Sigmoid colon (tissue), 4 donors: ENCODE data around the gene RELA.

Source experiments
- EP300 ChIP-seq, 4 donors: sonication (generic); formaldehyde crosslinking; IDR thresholded peaks; one replicate each; pipeline ENCODE4 v1.6.1; 2017; ENCODE audit warnings: antibody characterized with exemption in 4 of 4
- POLR2AphosphoS5 ChIP-seq, 4 donors: sonication (generic); formaldehyde crosslinking; IDR thresholded peaks; one replicate each; pipeline ENCODE4 v1.6.1; 2017; ENCODE audit warnings: antibody characterized with exemption in 4 of 4
- TF ChIP-seq, protein P1 (sequence below), 4 experiments: fragments of 450-650 bp in 3 of 4; fragments of 200-600 bp in 1 of 4; IDR thresholded peaks; one replicate each; pipeline ENCODE4 v1.5.1; 2016 to 2019; ENCODE audit warnings: antibody characterized with exemption in 4 of 4, mild to moderate bottlenecking in 3 of 4, moderate library complexity in 2 of 4

DNA sequence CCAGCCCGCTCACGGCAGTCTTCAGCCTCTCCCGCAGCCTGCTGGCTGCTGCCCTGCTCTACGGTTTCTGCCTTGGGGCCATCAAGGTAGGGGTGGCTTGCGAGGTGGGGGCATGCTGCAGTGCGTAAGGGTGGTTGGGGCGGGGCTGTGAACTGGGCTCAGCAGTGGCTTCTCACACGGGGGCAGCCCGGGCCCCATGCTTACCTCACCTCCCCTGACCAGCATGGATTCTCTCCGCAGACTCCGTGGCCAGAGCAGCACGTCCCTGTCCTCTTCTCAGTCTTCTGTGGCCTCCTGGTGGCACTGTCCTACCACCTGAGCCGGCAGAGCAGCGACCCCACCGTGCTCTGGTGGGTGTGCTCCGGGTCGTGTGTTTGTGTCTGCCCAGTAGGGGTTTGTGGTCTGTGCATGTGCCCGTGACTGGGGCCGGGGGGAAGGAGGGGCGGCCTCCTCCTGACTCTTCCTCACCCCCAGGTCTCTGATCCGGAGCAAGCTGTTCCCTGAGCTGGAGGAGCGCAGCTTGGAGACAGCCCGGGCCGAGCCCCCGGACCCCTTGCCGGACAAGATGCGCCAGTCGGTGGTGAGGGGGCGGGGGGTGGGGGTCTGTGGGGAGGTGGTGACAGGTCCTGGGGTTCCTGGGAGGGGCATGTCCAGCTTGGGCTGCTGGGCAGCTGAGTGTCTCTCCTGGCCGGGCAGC lies 37.6 kb downstream of the RELA start:
- TF ChIP-seq EP300 (IDR thresholded peaks at IDR 0.05) (no peak), POLR2AphosphoS5 (IDR thresholded peaks at IDR 0.05) (no peak)
- TF ChIP-seq, protein P1, sequence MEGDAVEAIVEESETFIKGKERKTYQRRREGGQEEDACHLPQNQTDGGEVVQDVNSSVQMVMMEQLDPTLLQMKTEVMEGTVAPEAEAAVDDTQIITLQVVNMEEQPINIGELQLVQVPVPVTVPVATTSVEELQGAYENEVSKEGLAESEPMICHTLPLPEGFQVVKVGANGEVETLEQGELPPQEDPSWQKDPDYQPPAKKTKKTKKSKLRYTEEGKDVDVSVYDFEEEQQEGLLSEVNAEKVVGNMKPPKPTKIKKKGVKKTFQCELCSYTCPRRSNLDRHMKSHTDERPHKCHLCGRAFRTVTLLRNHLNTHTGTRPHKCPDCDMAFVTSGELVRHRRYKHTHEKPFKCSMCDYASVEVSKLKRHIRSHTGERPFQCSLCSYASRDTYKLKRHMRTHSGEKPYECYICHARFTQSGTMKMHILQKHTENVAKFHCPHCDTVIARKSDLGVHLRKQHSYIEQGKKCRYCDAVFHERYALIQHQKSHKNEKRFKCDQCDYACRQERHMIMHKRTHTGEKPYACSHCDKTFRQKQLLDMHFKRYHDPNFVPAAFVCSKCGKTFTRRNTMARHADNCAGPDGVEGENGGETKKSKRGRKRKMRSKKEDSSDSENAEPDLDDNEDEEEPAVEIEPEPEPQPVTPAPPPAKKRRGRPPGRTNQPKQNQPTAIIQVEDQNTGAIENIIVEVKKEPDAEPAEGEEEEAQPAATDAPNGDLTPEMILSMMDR (IDR thresholded peaks at IDR 0.05): no peak
